SK-N-SH (cell line): ENCODE results near the gene NWD2. TPM values are rescaled to one million over a fixed set of nuclear protein-coding genes. Genes with fewer than 3 reads are reported as not detected.

ENCODE experiments used
- CTCF ChIA-PET: fragments of 300-600, 350-600 bp; formaldehyde crosslinking; extraction: SDS; loops from one replicate; lab custom pipeline; 2021; lab: Yijun Ruan, JAX
- POLR2A ChIA-PET: fragments of 350-600 bp; sonication (Branson Sonifier 250); formaldehyde crosslinking; extraction: SDS; loops from one replicate; lab custom pipeline; 2020; ENCODE audit warnings: antibody characterized with exemption, inconsistent platforms; lab: Yijun Ruan, JAX
- DNase-seq: peaks from one replicate; pipeline ENCODE4 v3.0.0; 2012
- H2AFZ ChIP-seq: fragments of 200-600 bp; sonication (generic); 2 replicates; pipeline ENCODE4 v1.8.1; 2016; ENCODE audit warnings: antibody characterized with exemption, mild to moderate bottlenecking, low read depth
- H3F3A ChIP-seq: fragments of 200-600 bp; sonication (generic); replicated peaks from 2 replicates; pipeline ENCODE3; 2016; ENCODE audit warnings: antibody characterized with exemption, mild to moderate bottlenecking; ENCODE audit not compliant: insufficient read depth
- H3K27ac ChIP-seq, 2 experiments: fragments of 200-500 bp in 1 of 2; fragments of 200-600 bp in 1 of 2; sonication (Bioruptor generic) in 1 of 2; sonication (generic), shearing (Covaris generic) in 1 of 2; 2 replicates each; pipeline versions ENCODE4 v1.5.1 to v1.6.1; 2014 to 2016; ENCODE audit warnings: low read depth in 2 of 2, inconsistent platforms in 1 of 2, low read length in 1 of 2, mild to moderate bottlenecking in 1 of 2, mixed read lengths in 1 of 2
- H3K27me3 ChIP-seq: fragments of 200-600 bp; sonication (generic), shearing (Covaris generic); 2 replicates; pipeline ENCODE4 v1.6.1; 2016; ENCODE audit warnings: mixed run types; ENCODE audit not compliant: insufficient read depth
- H3K36me3 ChIP-seq, 2 experiments: fragments of 200-500 bp in 1 of 2; fragments of 200-600 bp in 1 of 2; sonication (Bioruptor generic) in 1 of 2; sonication (generic) in 1 of 2; replicated peaks in 1 of 2; 2 replicates each; pipeline versions ENCODE3 to v1.5.1; 2014 to 2016; ENCODE audit warnings: low read length in 1 of 2, mild to moderate bottlenecking in 1 of 2; ENCODE audit not compliant: insufficient read depth in 2 of 2, control insufficient read depth in 1 of 2
- H3K4me1 ChIP-seq, 2 experiments: fragments of 200-500 bp in 1 of 2; fragments of 200-600 bp in 1 of 2; sonication (Bioruptor generic) in 1 of 2; sonication (generic), shearing (Covaris generic) in 1 of 2; 2 replicates each; pipeline versions ENCODE4 v1.5.1 to v1.6.1; 2014 to 2016; ENCODE audit warnings: low read depth in 1 of 2, low read length in 1 of 2, mixed run types in 1 of 2; ENCODE audit not compliant: insufficient read depth in 2 of 2, control insufficient read depth in 1 of 2
- H3K4me2 ChIP-seq: fragments of 200-600 bp; sonication (generic), shearing (Covaris generic); 2 replicates; pipeline ENCODE4 v1.6.1; 2017; ENCODE audit warnings: mixed run types
- H3K4me3 ChIP-seq, 2 experiments: fragments of 200-500 bp in 1 of 2; fragments of 200-600 bp in 1 of 2; sonication (Bioruptor generic) in 1 of 2; sonication (generic), shearing (Covaris generic) in 1 of 2; 2 replicates each; pipeline versions ENCODE4 v1.5.1 to v1.8.1; 2014 to 2016; ENCODE audit warnings: low read depth in 2 of 2, inconsistent platforms in 1 of 2, low read length in 1 of 2, mild to moderate bottlenecking in 1 of 2, mixed read lengths in 1 of 2, moderate library complexity in 1 of 2
- H3K79me2 ChIP-seq: fragments of 200-600 bp; sonication (generic); 2 replicates; pipeline ENCODE4 v1.8.1; 2017; ENCODE audit warnings: mild to moderate bottlenecking; ENCODE audit not compliant: insufficient read depth
- H3K9ac ChIP-seq: fragments of 200-600 bp; sonication (generic); 2 replicates; pipeline ENCODE4 v1.6.1; 2017; ENCODE audit warnings: mixed run types
- H3K9me2 ChIP-seq: fragments of 200-600 bp; sonication (generic); 2 replicates; pipeline ENCODE4 v1.6.1; 2017; ENCODE audit warnings: mixed run types
- H3K9me3 ChIP-seq: fragments of 200-600 bp; sonication (generic); 2 replicates; pipeline ENCODE4 v1.6.1; 2017; ENCODE audit warnings: mixed run types, mild to moderate bottlenecking, moderate library complexity
- H4K20me1 ChIP-seq: fragments of 200-600 bp; sonication (generic); 2 replicates; pipeline ENCODE4 v1.6.1; 2017; ENCODE audit warnings: mild to moderate bottlenecking, mixed run types; ENCODE audit not compliant: insufficient read depth
- FOSL2 ChIP-seq: IDR thresholded peaks from 2 replicates; pipeline ENCODE4 v1.4.0; 2012; ENCODE audit warnings: low read depth, mild to moderate bottlenecking, moderate library complexity, borderline replicate concordance
- FOXJ3 ChIP-seq: sonication (generic); formaldehyde crosslinking; IDR thresholded peaks from 2 replicates; pipeline ENCODE4 v1.5.1; 2020; ENCODE audit warnings: mild to moderate bottlenecking, missing genetic modification reagents
- FOXM1 ChIP-seq: IDR thresholded peaks from 2 replicates; pipeline ENCODE4 v1.4.0; 2012; ENCODE audit warnings: low read depth, mild to moderate bottlenecking
- GATA2 ChIP-seq: sonication (generic); formaldehyde crosslinking; IDR thresholded peaks from 2 replicates; pipeline ENCODE4 v1.5.0; 2020; ENCODE audit warnings: mild to moderate bottlenecking, missing genetic modification reagents
- MEF2A ChIP-seq: IDR thresholded peaks from 2 replicates; pipeline ENCODE4 v1.4.0; 2012; ENCODE audit warnings: low read depth, borderline replicate concordance
- MXI1 ChIP-seq: IDR thresholded peaks from 2 replicates; pipeline ENCODE4 v1.6.1; 2012; ENCODE audit warnings: mild to moderate bottlenecking, low read depth, low read length, improper control_type of control experiment
- NFIC ChIP-seq: IDR thresholded peaks from 2 replicates; pipeline ENCODE4 v1.4.0; 2012; ENCODE audit warnings: borderline replicate concordance
- SIN3A ChIP-seq: IDR thresholded peaks from 2 replicates; pipeline ENCODE4 v1.6.1; 2012; ENCODE audit warnings: low read depth, mild to moderate bottlenecking, low read length, moderate library complexity, borderline replicate concordance
- TAF1 ChIP-seq: IDR thresholded peaks from 2 replicates; pipeline ENCODE4 v1.6.1; 2012; ENCODE audit warnings: low read depth, mild to moderate bottlenecking, low read length, moderate library complexity, borderline replicate concordance
- YY1 ChIP-seq: IDR thresholded peaks from 2 replicates; pipeline ENCODE4 v1.4.0; 2012; ENCODE audit warnings: low read depth, mild to moderate bottlenecking
- WGBS: methylation state at CpG from one replicate; pipeline ENCODE4 v1.1.6; 2017; ENCODE audit warnings: low lambda C conversion rate; 5-methylcytosine and 5-hydroxymethylcytosine counted together
- polyA plus RNA-seq, 3 experiments: library from polyadenylated mRNA; depleted of rRNA; stranded (reverse); fragments of >200 nt; gene quantifications; 2 replicates each; pipeline ENCODE4 v1.2.3, GENCODE V29; 2012
- TF ChIP-seq, protein P1 (sequence below): IDR thresholded peaks from 2 replicates; pipeline ENCODE4 v1.4.0; 2012; ENCODE audit warnings: low read depth, borderline replicate concordance
- TF ChIP-seq, protein P2 (sequence below): fragments of 150-350 bp; IDR thresholded peaks from 2 replicates; pipeline ENCODE4 v1.6.1; 2017; ENCODE audit warnings: antibody characterized with exemption, low read length, low read depth, borderline replicate concordance
- TF ChIP-seq, protein P3 (sequence below): IDR thresholded peaks from 2 replicates; pipeline ENCODE4 v1.6.1; 2012; ENCODE audit warnings: mild to moderate bottlenecking, low read depth, low read length, moderate library complexity
- TF ChIP-seq, protein P4 (sequence below): IDR thresholded peaks from 2 replicates; pipeline ENCODE4; 2012

Gene NWD2
- polyA plus RNA-seq, 1 of the 3 experiments (the other 2 are of a cell fraction): not detected

- no peak overlapping the region for H3K27ac ChIP-seq
- H3K79me2 ChIP-seq: no peaks in the 10 kb centered on the region
- H3K36me3 ChIP-seq: no peaks in the 10 kb centered on the region
- H3F3A ChIP-seq: no peaks in the 10 kb centered on the region
- 0% methylated on average over 1 of the region's 1 CpG for WGBS
- no peak for DNase-seq
- H3K9ac ChIP-seq: no peak overlapping the region
- no peaks in the 10 kb centered on the region; the same call in 1 of the 2 replicates for H3K27me3 ChIP-seq
- POLR2A ChIA-PET: no interaction called here
- H3K4me2 ChIP-seq: no peak overlapping the region
- no peaks in the 10 kb centered on the region for H3K9me2 ChIP-seq
- no peak overlapping the region for H3K4me3 ChIP-seq
- no peaks in the 10 kb centered on the region for H3K9me3 ChIP-seq
- no peaks in the 10 kb centered on the region for H3K4me1 ChIP-seq
- TF ChIP-seq, protein P1, sequence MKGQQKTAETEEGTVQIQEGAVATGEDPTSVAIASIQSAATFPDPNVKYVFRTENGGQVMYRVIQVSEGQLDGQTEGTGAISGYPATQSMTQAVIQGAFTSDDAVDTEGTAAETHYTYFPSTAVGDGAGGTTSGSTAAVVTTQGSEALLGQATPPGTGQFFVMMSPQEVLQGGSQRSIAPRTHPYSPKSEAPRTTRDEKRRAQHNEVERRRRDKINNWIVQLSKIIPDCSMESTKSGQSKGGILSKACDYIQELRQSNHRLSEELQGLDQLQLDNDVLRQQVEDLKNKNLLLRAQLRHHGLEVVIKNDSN: no peak
- no peak for TF ChIP-seq GATA2 (CRISPR knock-in tag)
- no peak for TF ChIP-seq YY1
- TF ChIP-seq, all 33 proteins: peak for 0
- H4K20me1 ChIP-seq: no peaks in the 10 kb centered on the region
- no peak overlapping the region for H2AFZ ChIP-seq
- CTCF ChIA-PET: interaction anchor here (0.7 to 1.2 kb wide), 2 partner anchors 9 to 157 kb away, joined by 3 read pairs; no protein-coding TSS in a partner anchor
These were observed 230.5 kb downstream of the NWD2 start for GRCh38 chr4:37475087-37475486.

GRCh38 chr4:37475776-37476175 lies 231.2 kb downstream of the NWD2 start:
- no peak overlapping the region for H3K9ac ChIP-seq
- no peaks in the 10 kb centered on the region for H3K79me2 ChIP-seq
- POLR2A ChIA-PET: no interaction called here
- no peak overlapping the region for H3K27ac ChIP-seq
- H4K20me1 ChIP-seq: no peaks in the 10 kb centered on the region
- H3K4me3 ChIP-seq: no peak overlapping the region
- no peak for DNase-seq
- H3K4me2 ChIP-seq: no peak overlapping the region
- no peaks in the 10 kb centered on the region for H3K4me1 ChIP-seq
- H3K9me2 ChIP-seq: no peaks in the 10 kb centered on the region
- H3K27me3 ChIP-seq: no peaks in the 10 kb centered on the region; the same call in 1 of the 2 replicates
- 0% methylated on average over 1 of the region's 1 CpG for WGBS
- H3K9me3 ChIP-seq: no peaks in the 10 kb centered on the region
- no peak overlapping the region for H2AFZ ChIP-seq
- CTCF ChIA-PET: interaction anchor here (0.7 kb wide), 1 partner anchor 158 kb away, joined by 3 read pairs; no protein-coding TSS in a partner anchor
- TF ChIP-seq FOSL2 (no peak), NFIC (no peak), MEF2A (no peak), TAF1 (no peak), MXI1 (no peak), FOXM1 (no peak), FOXJ3 (CRISPR knock-in tag) (no peak), SIN3A (no peak)
- TF ChIP-seq, protein P2, sequence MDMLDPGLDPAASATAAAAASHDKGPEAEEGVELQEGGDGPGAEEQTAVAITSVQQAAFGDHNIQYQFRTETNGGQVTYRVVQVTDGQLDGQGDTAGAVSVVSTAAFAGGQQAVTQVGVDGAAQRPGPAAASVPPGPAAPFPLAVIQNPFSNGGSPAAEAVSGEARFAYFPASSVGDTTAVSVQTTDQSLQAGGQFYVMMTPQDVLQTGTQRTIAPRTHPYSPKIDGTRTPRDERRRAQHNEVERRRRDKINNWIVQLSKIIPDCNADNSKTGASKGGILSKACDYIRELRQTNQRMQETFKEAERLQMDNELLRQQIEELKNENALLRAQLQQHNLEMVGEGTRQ: no peak
- TF ChIP-seq, protein P3, sequence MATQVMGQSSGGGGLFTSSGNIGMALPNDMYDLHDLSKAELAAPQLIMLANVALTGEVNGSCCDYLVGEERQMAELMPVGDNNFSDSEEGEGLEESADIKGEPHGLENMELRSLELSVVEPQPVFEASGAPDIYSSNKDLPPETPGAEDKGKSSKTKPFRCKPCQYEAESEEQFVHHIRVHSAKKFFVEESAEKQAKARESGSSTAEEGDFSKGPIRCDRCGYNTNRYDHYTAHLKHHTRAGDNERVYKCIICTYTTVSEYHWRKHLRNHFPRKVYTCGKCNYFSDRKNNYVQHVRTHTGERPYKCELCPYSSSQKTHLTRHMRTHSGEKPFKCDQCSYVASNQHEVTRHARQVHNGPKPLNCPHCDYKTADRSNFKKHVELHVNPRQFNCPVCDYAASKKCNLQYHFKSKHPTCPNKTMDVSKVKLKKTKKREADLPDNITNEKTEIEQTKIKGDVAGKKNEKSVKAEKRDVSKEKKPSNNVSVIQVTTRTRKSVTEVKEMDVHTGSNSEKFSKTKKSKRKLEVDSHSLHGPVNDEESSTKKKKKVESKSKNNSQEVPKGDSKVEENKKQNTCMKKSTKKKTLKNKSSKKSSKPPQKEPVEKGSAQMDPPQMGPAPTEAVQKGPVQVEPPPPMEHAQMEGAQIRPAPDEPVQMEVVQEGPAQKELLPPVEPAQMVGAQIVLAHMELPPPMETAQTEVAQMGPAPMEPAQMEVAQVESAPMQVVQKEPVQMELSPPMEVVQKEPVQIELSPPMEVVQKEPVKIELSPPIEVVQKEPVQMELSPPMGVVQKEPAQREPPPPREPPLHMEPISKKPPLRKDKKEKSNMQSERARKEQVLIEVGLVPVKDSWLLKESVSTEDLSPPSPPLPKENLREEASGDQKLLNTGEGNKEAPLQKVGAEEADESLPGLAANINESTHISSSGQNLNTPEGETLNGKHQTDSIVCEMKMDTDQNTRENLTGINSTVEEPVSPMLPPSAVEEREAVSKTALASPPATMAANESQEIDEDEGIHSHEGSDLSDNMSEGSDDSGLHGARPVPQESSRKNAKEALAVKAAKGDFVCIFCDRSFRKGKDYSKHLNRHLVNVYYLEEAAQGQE: no peak
- TF ChIP-seq, protein P4, sequence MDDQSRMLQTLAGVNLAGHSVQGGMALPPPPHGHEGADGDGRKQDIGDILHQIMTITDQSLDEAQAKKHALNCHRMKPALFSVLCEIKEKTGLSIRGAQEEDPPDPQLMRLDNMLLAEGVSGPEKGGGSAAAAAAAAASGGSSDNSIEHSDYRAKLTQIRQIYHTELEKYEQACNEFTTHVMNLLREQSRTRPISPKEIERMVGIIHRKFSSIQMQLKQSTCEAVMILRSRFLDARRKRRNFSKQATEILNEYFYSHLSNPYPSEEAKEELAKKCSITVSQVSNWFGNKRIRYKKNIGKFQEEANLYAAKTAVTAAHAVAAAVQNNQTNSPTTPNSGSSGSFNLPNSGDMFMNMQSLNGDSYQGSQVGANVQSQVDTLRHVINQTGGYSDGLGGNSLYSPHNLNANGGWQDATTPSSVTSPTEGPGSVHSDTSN: no peak
- no peaks in the 10 kb centered on the region for H3F3A ChIP-seq
- H3K36me3 ChIP-seq: no peaks in the 10 kb centered on the region
